Measurements from ENCODE around the gene CD6.

GRCh38 chr11:60950933-60951605 is 20.4 kb upstream of the CD6 start:
- TF ChIP-seq GATA3 (IDR thresholded peaks at IDR 0.05; ENCODE audit: low read depth, low read length), result no peak
- no peak for TF ChIP-seq GATA2 (IDR thresholded peaks at IDR 0.05; ENCODE audit: low read depth, low read length)
